K562 (cell line): ENCODE data around the gene TMEM208. TPM values are rescaled to one million over a fixed set of nuclear protein-coding genes. Genes with fewer than 3 reads are reported as not detected.

Experiments
- ATAC-seq: fragments of 200-7000 bp; cut with Tn5 transposase; 3 replicates; pipeline ENCODE4 v1.9.1; 2020; ENCODE audit warnings: moderate library complexity
- BruUV-seq: library from RNA; stranded (reverse); fragments of 400-500 nt; replicated peaks from 2 replicates; lab custom pipeline; 2021; lab: Mats Ljungman, UMichigan
- CTCF ChIA-PET: fragments of 300-600 bp; formaldehyde crosslinking; extraction: SDS; loops from one replicate; lab custom pipeline; 2021; ENCODE audit warnings: low intra/inter-chr PET ratio; lab: Yijun Ruan, JAX
- POLR2A ChIA-PET: fragments of 300-600, 350-650 bp; sonication (Branson Sonifier 250); formaldehyde crosslinking; extraction: SDS; loops from one replicate; lab custom pipeline; 2021; ENCODE audit warnings: antibody characterized with exemption, inconsistent platforms; lab: Yijun Ruan, JAX
- DNase-seq, 4 experiments: peaks; one replicate each; pipeline versions ENCODE4 v3.0.0 to v3.0.0-alpha.2; 2011 to 2018; ENCODE audit warnings: low spot score in 3 of 4, mixed read lengths in 3 of 4; ENCODE audit errors: extremely low read depth in 1 of 4
- FAIRE-seq: peaks from 2 replicates; lab custom pipeline; 2011; peaks lifted over from hg19 to GRCh38; lab: Jason Lieb, UNC
- H2AFZ ChIP-seq: 2 replicates; pipeline ENCODE4 v1.6.0; 2011; ENCODE audit warnings: low read depth, low read length, control low read depth, inconsistent platforms
- H3K27ac ChIP-seq: fragments of 200-600 bp; 3 replicates; pipeline ENCODE4 v1.8.0; 2011; ENCODE audit warnings: low read depth, mild to moderate bottlenecking, control low read depth, inconsistent platforms, low read length, moderate library complexity, mixed read lengths; ENCODE audit errors: extremely low read depth
- H3K27me3 ChIP-seq, 2 experiments: fragments of 300-600 bp in 1 of 2; 2 replicates in 1 of 2; 3 replicates in 1 of 2; pipeline versions ENCODE4 v1.6.0 to v1.8.0; 2011; ENCODE audit warnings: inconsistent platforms in 2 of 2, low read length in 2 of 2, mild to moderate bottlenecking in 1 of 2, mixed read lengths in 1 of 2, moderate library complexity in 1 of 2; ENCODE audit not compliant: control insufficient read depth in 2 of 2, insufficient read depth in 2 of 2
- H3K36me3 ChIP-seq: fragments of 300-600 bp; 3 replicates; pipeline ENCODE4 v1.8.0; 2011; ENCODE audit warnings: mild to moderate bottlenecking, low read length, inconsistent platforms; ENCODE audit not compliant: control insufficient read depth, insufficient read depth
- H3K4me1 ChIP-seq, 2 experiments: fragments of 200-600 bp in 1 of 2; replicated peaks in 1 of 2; 2 replicates in 1 of 2; 3 replicates in 1 of 2; pipeline versions ENCODE4 v1.5.1 to v1.8.0; 2011; ENCODE audit warnings: inconsistent platforms in 2 of 2, low read length in 2 of 2, mild to moderate bottlenecking in 1 of 2, mixed read lengths in 1 of 2, moderate library complexity in 1 of 2; ENCODE audit not compliant: control insufficient read depth in 2 of 2, insufficient read depth in 2 of 2
- H3K4me2 ChIP-seq: 2 replicates; pipeline ENCODE4 v1.6.1; 2011; ENCODE audit warnings: low read length, control low read depth, inconsistent platforms, mixed read lengths; ENCODE audit not compliant: insufficient read depth
- H3K4me3 ChIP-seq: fragments of 200-600 bp; sonication (generic), shearing (Covaris generic); 2 replicates; pipeline ENCODE4 v1.5.1; 2016; ENCODE audit warnings: control low read depth, inconsistent platforms
- H3K79me2 ChIP-seq: fragments of 200-600 bp; 3 replicates; pipeline ENCODE4 v1.8.0; 2011; ENCODE audit warnings: low read length, inconsistent platforms; ENCODE audit not compliant: control insufficient read depth, insufficient read depth
- H3K9ac ChIP-seq, 2 experiments: 2 replicates each; pipeline versions ENCODE4 v1.6.0 to v1.6.1; 2011; ENCODE audit warnings: low read depth in 2 of 2, low read length in 2 of 2, control low read depth in 1 of 2, inconsistent platforms in 1 of 2, mild to moderate bottlenecking in 1 of 2, mixed read lengths in 1 of 2; ENCODE audit not compliant: insufficient read depth in 1 of 2
- H3K9me1 ChIP-seq: one replicate; pipeline ENCODE4 v1.6.0; 2011; ENCODE audit warnings: inconsistent platforms, mild to moderate bottlenecking, low read length, moderate library complexity; ENCODE audit not compliant: control insufficient read depth, insufficient read depth
- H3K9me3 ChIP-seq: replicated peaks from 2 replicates; pipeline ENCODE4 v1.5.1; 2011; ENCODE audit warnings: low read depth, low read length, inconsistent platforms; ENCODE audit not compliant: control insufficient read depth, insufficient read depth
- H4K20me1 ChIP-seq: replicated peaks from 2 replicates; pipeline ENCODE4 v1.6.1; 2011; ENCODE audit warnings: low read length, inconsistent platforms, mixed read lengths; ENCODE audit not compliant: control insufficient read depth, insufficient read depth
- BRF2 ChIP-seq: IDR thresholded peaks from 3 replicates; pipeline ENCODE4 v1.6.1; 2011; ENCODE audit warnings: borderline replicate concordance, mild to moderate bottlenecking; ENCODE audit not compliant: insufficient read length, insufficient read depth
- CHD2 ChIP-seq: IDR thresholded peaks from 2 replicates; pipeline ENCODE4 v1.6.1; 2011; ENCODE audit warnings: low read depth, low read length
- HOMEZ ChIP-seq: fragments of 250-450 bp; sonication (Bioruptor Pico); IDR thresholded peaks from 2 replicates; pipeline ENCODE4 v1.4.0; 2020; ENCODE audit warnings: mild to moderate bottlenecking, moderate library complexity
- RBFOX2 ChIP-seq: fragments of 200-400 bp; formaldehyde crosslinking; IDR thresholded peaks from 2 replicates; pipeline ENCODE4 v1.6.1; 2017; ENCODE audit warnings: low read depth, mild to moderate bottlenecking, low read length, moderate library complexity
- WGBS: fragments of 100-300 bp; shearing (Covaris generic); methylation state at CpG from one replicate; pipeline ENCODE4 v1.1.6; 2016; ENCODE audit warnings: low coverage, mixed read lengths; ENCODE audit not compliant: insufficient coverage; ENCODE audit errors: missing lambda C conversion rate; 5-methylcytosine and 5-hydroxymethylcytosine counted together
- in situ Hi-C: fragments of 300-500 bp; cut with MboI; formaldehyde crosslinking; loops from 4 replicates; pipeline ENCODE4 v1.15.0; 2018; ENCODE audit warnings: inconsistent platforms, mixed read lengths
- intact Hi-C: fragments of 100-400 bp; cut with micrococcal nuclease; formaldehyde crosslinking; loops from 2 replicates; pipeline ENCODE4 v1.14.2; 2022
- polyA plus RNA-seq, 8 experiments: library from polyadenylated mRNA; depleted of rRNA in 4 of 8; stranded (reverse) in 5 of 8; unstranded in 3 of 8; fragments of >200 nt; fragmentation: Nextera tagmentation in 2 of 8; fragmentation: Illumina TruSeq in 1 of 8; extraction: Ambion mirVana in 2 of 8; extraction: Trizol in 1 of 8; gene quantifications; 2 replicates each; pipeline versions ENCODE4 v1.2.1 to v1.2.3, GENCODE V29; 2011 to 2014; ENCODE audit warnings: inconsistent platforms in 1 of 8, missing spikeins in 1 of 8
- total RNA-seq, 7 experiments: library from RNA; depleted of rRNA in 6 of 7; stranded (reverse); fragments of >200 nt in 6 of 7; fragmentation: Illumina TruSeq in 2 of 7; extraction: Trizol in 2 of 7; gene quantifications; 2 replicates each; pipeline versions ENCODE4 v1.2.1 to v1.2.3, GENCODE V29; 2011 to 2021; ENCODE audit warnings: low replicate concordance in 1 of 7

TMEM208 gene
- total and polyA plus RNA-seq, 9 of the 15 experiments (the other 6 are each of a cell fraction or from before 2014, with no cell fraction given) = 31.8 to 239 (median 54.3) TPM

- no peak for TF ChIP-seq BRF2
- no peak for TF ChIP-seq CHD2
These were observed 32.7 kb upstream of the TMEM208 start (continued) for GRCh38 chr16:67194260-67194659.

- Histone ChIP-seq H3K4me1 (peaks cover 27 to 65% of the 10 kb centered on the region in 2 experiments), H2AFZ (no peak overlapping the region), H3K27me3 (no peaks in the 10 kb centered on the region), H3K79me2 (peaks cover 46% of the 10 kb centered on the region), H3K9ac (peak overlapping the region in 1 of 2 experiments; percentile 19; a peak in 2 of 4 replicates), H3K27ac (no peak overlapping the region; the same call in 2 of the 3 replicates), H3K36me3 (peaks cover 75% of the 10 kb centered on the region), H3K4me3 (no peak overlapping the region), H3K9me3 (no peaks in the 10 kb centered on the region), H3K4me2 (no peak overlapping the region), H4K20me1 (no peaks in the 10 kb centered on the region), H3K9me1 (no peaks in the 10 kb centered on the region)
- in situ Hi-C loops (no loop called here), intact Hi-C loops (no loop called here)
- TF ChIP-seq HOMEZ (CRISPR knock-in tag) (no peak), RBFOX2 (0 out of 2 replicates have a peak, but pooled peaks have one; percentile 22)
- 70% methylated on average over 5 of the region's 5 CpGs for WGBS
- FAIRE-seq (no peak), DNase-seq (peak in 1 of 4 experiments; percentile 34), ATAC-seq (no peak)
- ChIA-PET POLR2A (interaction anchor here (1.2 kb wide), 1 partner anchor 13 kb away, joined by 4 read pairs; no protein-coding TSS in a partner anchor), CTCF (no interaction called here)
- BruUV-seq = no TSS peak
These were observed 31.3 kb upstream of the TMEM208 start for GRCh38 chr16:67195676-67196075.
